MM.1S (cell line): ENCODE measurements around the gene CLDN19.

Experiments used
- EZH2 ChIP-seq: fragments of 300-600 bp; sonication (generic); optimal IDR thresholded peaks from 2 replicates; pipeline ENCODE3; 2017; ENCODE audit warnings: low read depth, mild to moderate bottlenecking, antibody characterized with exemption, low read length, mixed read lengths
- EZH2phosphoT487 ChIP-seq: fragments of 300-600 bp; sonication (generic); IDR thresholded peaks from 2 replicates; pipeline ENCODE4 v1.6.1; 2018; ENCODE audit warnings: antibody characterized with exemption, low read length
- TF ChIP-seq, protein P1 (sequence below): fragments of 300-600 bp; sonication (generic); IDR thresholded peaks from 2 replicates; pipeline ENCODE4 v1.5.1; 2016; ENCODE audit warnings: antibody characterized with exemption, low read length, mixed read lengths

- TF ChIP-seq, protein P1, sequence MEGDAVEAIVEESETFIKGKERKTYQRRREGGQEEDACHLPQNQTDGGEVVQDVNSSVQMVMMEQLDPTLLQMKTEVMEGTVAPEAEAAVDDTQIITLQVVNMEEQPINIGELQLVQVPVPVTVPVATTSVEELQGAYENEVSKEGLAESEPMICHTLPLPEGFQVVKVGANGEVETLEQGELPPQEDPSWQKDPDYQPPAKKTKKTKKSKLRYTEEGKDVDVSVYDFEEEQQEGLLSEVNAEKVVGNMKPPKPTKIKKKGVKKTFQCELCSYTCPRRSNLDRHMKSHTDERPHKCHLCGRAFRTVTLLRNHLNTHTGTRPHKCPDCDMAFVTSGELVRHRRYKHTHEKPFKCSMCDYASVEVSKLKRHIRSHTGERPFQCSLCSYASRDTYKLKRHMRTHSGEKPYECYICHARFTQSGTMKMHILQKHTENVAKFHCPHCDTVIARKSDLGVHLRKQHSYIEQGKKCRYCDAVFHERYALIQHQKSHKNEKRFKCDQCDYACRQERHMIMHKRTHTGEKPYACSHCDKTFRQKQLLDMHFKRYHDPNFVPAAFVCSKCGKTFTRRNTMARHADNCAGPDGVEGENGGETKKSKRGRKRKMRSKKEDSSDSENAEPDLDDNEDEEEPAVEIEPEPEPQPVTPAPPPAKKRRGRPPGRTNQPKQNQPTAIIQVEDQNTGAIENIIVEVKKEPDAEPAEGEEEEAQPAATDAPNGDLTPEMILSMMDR = peak; percentile 20
- no peak for TF ChIP-seq EZH2
- TF ChIP-seq EZH2phosphoT487 = no peak
Observed at GRCh38 chr1:42736152-42736551, 3.9 kb downstream of the CLDN19 start.
